Measurements from ENCODE around the gene SLAMF6. TPM values are rescaled to one million over a fixed set of nuclear protein-coding genes. Genes with fewer than 3 reads are reported as not detected.

Gene SLAMF6
- 10 to 100 TPM in 1 of 6 donors, 1 to 10 TPM in 5; 2.7 to 10.7 (median 3.4) TPM for total RNA-seq

DNA sequence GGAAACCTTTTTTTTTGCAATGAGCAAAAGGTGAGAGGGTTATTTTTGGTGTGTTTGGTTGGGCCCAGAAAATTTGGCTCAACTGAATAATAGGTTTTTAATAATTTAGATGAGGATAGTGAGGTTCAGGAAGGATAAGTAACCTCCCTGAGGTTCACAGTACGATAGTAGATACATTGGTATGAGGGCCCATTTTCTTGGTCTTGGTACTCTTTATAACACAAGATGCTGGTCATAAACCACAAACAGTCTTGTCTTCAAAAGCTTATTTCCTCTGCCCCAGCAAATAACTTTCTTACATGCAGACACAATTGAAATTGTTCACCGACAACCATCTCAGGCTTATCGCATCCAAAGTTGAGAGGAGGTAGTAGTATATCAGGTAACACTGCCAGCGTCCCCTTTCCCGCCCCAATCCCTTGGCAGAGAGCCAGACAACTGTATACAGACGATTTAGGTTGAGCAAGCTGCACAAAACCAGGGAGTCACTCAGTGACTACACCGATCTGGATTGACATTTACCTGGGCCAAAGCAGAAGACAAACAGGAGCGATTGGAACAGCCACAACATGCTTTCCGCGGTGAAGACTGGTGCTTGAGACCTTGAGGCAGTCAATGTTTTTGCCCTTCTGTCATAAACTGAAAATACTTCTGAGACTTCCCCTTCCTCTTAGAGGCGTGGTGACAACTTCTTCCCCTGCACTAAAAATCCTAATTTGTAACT, at the start of gene SLAMF6:
Gene SLAMF6, minus strand, starts transcription at position 634 of the 724 bp plus-strand sequence. Its CDS starts 63 bp downstream, at position 571.
- no peak for ATAC-seq (ENCODE audit: low FRiP score in 2 of 2)

DNA sequence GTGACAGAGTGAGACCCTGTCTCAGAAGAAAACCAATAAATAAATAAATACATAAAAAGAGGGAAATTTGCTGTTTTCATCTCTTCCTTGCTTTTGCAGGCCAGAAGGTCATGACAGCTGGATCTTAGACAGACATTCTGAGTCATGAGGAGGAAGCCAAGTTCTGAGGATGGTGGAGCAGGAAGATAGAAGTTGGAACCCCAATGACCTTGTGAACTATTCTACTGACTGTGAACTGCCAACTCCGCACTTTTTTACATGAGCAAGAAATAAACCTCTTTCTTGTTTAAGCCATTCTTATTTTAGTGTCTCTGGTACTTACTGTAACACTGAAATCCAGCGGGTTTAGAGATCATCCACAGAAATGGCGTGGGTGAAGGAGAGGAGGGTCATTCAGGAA, 47.8 kb upstream of the SLAMF6 start:
- WGBS, 2 donors, result 85 to 92% methylated on average over 3 of the region's 3 CpGs

More for the DNA sequence above, at the start of gene SLAMF6:
- Histone ChIP-seq H3K4me1 (peaks cover 0 to 5% (median 0%) of the 10 kb centered on the region in 4 donors), H3K27ac (peak within 1 kb of the TSS in 2 of 4 donors; percentile 22 to 65), H3K36me3 (no peaks in the 10 kb centered on the region), H3K9me3 (no peaks in the 10 kb centered on the region), H3K4me3 (peak within 1 kb of the TSS in 3 of 4 donors; percentile 22 to 35 (median 29)), H3K27me3 (no peaks in the 10 kb centered on the region)
- TF ChIP-seq, protein P1, sequence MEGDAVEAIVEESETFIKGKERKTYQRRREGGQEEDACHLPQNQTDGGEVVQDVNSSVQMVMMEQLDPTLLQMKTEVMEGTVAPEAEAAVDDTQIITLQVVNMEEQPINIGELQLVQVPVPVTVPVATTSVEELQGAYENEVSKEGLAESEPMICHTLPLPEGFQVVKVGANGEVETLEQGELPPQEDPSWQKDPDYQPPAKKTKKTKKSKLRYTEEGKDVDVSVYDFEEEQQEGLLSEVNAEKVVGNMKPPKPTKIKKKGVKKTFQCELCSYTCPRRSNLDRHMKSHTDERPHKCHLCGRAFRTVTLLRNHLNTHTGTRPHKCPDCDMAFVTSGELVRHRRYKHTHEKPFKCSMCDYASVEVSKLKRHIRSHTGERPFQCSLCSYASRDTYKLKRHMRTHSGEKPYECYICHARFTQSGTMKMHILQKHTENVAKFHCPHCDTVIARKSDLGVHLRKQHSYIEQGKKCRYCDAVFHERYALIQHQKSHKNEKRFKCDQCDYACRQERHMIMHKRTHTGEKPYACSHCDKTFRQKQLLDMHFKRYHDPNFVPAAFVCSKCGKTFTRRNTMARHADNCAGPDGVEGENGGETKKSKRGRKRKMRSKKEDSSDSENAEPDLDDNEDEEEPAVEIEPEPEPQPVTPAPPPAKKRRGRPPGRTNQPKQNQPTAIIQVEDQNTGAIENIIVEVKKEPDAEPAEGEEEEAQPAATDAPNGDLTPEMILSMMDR (IDR thresholded peaks at IDR 0.05), result no peak
- TF ChIP-seq POLR2AphosphoS5 (IDR thresholded peaks at IDR 0.05) (no peak), POLR2A (IDR thresholded peaks at IDR 0.05) (peak in 1 of 4 donors; percentile 60)
- WGBS, 2 donors, result 51 to 67% methylated on average over 11 of the region's 11 CpGs
- DNase-seq, result no peak

DNA sequence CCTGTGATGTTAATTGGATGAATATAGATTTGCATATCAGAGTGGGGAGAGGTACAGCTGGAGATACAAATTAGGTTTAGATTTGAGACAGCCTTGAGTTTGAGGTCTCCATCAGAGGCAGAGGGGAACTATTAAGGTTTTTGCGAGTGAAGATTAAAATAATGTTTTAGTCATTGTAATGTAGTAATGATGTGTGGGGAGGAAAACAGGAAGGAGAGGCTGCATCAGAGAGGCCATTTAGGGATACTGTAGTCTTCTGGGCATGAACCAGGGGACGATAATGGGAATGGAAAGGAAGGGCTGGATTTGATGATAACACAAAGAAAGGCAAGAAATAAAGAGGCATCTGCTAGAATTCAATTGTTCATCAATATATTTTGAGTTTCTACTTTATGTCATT, 46.8 kb upstream of the SLAMF6 start:
- ATAC-seq (ENCODE audit: low FRiP score in 2 of 2) (no peak), DNase-seq (no peak)
- no peaks in the 10 kb centered on the region for H3K27me3 ChIP-seq
- TF ChIP-seq, protein P1 (IDR thresholded peaks at IDR 0.05), result no peak
- TF ChIP-seq POLR2A (IDR thresholded peaks at IDR 0.05) (no peak), POLR2AphosphoS5 (IDR thresholded peaks at IDR 0.05) (no peak), EP300 (IDR thresholded peaks at IDR 0.05) (no peak)
- no peak overlapping the region for H3K4me3 ChIP-seq
- WGBS, 2 donors, result 54 to 67% methylated on average over 2 of the region's 2 CpGs
- H3K36me3 ChIP-seq, result no peaks in the 10 kb centered on the region
- H3K9me3 ChIP-seq, result no peaks in the 10 kb centered on the region
- peaks cover 0 to 6% (median 4%) of the 10 kb centered on the region in 4 donors for H3K4me1 ChIP-seq
- H3K27ac ChIP-seq, result no peak overlapping the region

More for the DNA sequence above, 47.8 kb upstream of the SLAMF6 start:
- H3K9me3 ChIP-seq, result no peaks in the 10 kb centered on the region
- DNase-seq (no peak), ATAC-seq (ENCODE audit: low FRiP score in 2 of 2) (peak in 1 of 2 donors; percentile 49)
- no peaks in the 10 kb centered on the region for H3K27me3 ChIP-seq
- H3K4me3 ChIP-seq, result no peak overlapping the region
- no peak for TF ChIP-seq POLR2AphosphoS5 (IDR thresholded peaks at IDR 0.05)
- TF ChIP-seq EP300 (IDR thresholded peaks at IDR 0.05), result no peak
- TF ChIP-seq, protein P1 (IDR thresholded peaks at IDR 0.05), result no peak
- H3K36me3 ChIP-seq, result no peaks in the 10 kb centered on the region
- H3K27ac ChIP-seq, result peak overlapping the region in 1 of 4 donors; percentile 4
- H3K4me1 ChIP-seq, result peaks cover 2 to 9% (median 6%) of the 10 kb centered on the region in 4 donors

DNA sequence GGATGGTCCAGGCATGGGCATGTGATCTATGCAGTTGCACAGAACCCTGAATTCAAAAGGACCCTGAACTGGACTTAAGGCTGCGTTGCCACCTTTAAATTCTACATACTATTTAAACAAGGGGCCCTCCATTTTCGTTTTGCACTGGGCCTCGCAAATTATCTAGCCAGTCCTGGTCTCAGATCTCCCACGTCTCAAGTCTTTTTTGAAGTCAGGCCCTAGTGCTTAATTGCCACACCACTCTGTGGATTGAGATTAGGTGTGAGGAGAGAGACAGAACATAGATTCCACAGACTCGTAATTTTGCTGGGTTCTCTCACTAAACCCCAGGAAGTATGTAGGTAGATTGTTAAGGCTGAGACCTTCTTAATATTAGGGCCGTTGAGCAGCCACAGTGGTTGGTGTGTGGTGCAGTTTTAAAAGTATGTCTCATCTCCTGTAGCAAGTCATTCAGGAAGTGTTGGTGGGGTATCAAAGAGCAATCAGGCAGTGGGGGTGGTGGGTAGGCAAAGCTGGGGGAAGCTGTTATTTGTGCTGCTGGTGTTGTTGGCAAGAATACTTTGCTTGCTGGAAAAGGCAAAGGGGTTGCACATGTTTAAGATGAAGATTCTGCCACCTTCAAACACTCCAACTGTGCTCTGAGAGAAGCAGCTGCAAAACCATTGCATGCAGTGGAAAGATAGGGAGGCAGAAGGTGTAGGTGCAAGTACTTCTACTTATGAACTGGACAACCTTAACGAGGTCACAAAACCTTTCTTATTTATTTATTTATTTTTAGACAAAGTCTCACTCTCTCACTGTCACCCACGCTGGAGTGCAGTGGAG, 45.0 kb upstream of the SLAMF6 start:
- DNase-seq (no peak), ATAC-seq (ENCODE audit: low FRiP score in 2 of 2) (no peak)
- Histone ChIP-seq H3K27ac (peak overlapping the region in 2 of 4 donors; percentile 40 to 59), H3K4me1 (peaks cover 0 to 4% (median 0%) of the 10 kb centered on the region in 4 donors), H3K9me3 (peaks cover 0 to 2% (median under 1%) of the 10 kb centered on the region in 4 donors), H3K36me3 (no peaks in the 10 kb centered on the region), H3K27me3 (no peaks in the 10 kb centered on the region), H3K4me3 (no peak overlapping the region)
- TF ChIP-seq EP300 (IDR thresholded peaks at IDR 0.05) (no peak), POLR2AphosphoS5 (IDR thresholded peaks at IDR 0.05) (no peak), POLR2A (IDR thresholded peaks at IDR 0.05) (no peak)
- TF ChIP-seq, protein P1 (IDR thresholded peaks at IDR 0.05), result no peak
- 46 to 60% methylated on average over 8 of the region's 8 CpGs for WGBS, 2 donors
